ENCODE data around the gene CDX1. TPM values are rescaled to one million over a fixed set of nuclear protein-coding genes. Genes with fewer than 3 reads are reported as not detected.

The CDX1 gene
- total and polyA plus RNA-seq, 2 of the 8 experiments (the other 6 are each of a cell fraction or from before 2014, with no cell fraction given), result not detected

GRCh38 chr5:150144879-150145278, 21.7 kb upstream of the CDX1 start:
- Histone ChIP-seq H3K4ac (replicated peaks; ENCODE audit: insufficient read length, low read depth, low read length) (no peak overlapping the region), H3K18ac (ENCODE audit: extremely low read depth, low read length) (peak overlapping the region; percentile 71; the same call in 1 of the 2 replicates), H3K79me2 (ENCODE audit: control insufficient read depth in 1 of 2, insufficient read depth in 2 of 2, low read length in 2 of 2) (no peaks in the 10 kb centered on the region), H3K9me3 (ENCODE audit: insufficient read depth in 2 of 2, low read depth in 1 of 2, low read length in 1 of 2) (no peaks in the 10 kb centered on the region), H4K8ac (ENCODE audit: extremely low read depth, insufficient read depth, low read length) (no peak overlapping the region), H2AFZ (ENCODE audit: low read length) (no peak overlapping the region), H2BK15ac (ENCODE audit: low read length) (peak overlapping the region; percentile 92; the same call in 1 of the 2 replicates), H2AK5ac (ENCODE audit: low read depth, low read length) (no peak overlapping the region), H4K20me1 (replicated peaks in 1 of 2; ENCODE audit: control insufficient read depth in 1 of 2, insufficient read depth in 2 of 2, low read length in 2 of 2) (no peaks in the 10 kb centered on the region), H3K27ac (ENCODE audit: low read depth, low read length) (no peak overlapping the region), H2BK20ac (ENCODE audit: low read length) (no peak overlapping the region; the same call in 1 of the 2 replicates), H3K4me2 (ENCODE audit: insufficient read depth in 1 of 2, low read depth in 2 of 2, low read length in 2 of 2) (no peak overlapping the region), H2BK120ac (replicated peaks; ENCODE audit: low read depth, low read length) (no peak overlapping the region), H3K79me1 (ENCODE audit: low read depth, low read length) (no peaks in the 10 kb centered on the region; the same call in 1 of the 2 replicates), H3K4me3 (ENCODE audit: extremely low read depth in 1 of 4, insufficient read depth in 2 of 4, low read depth in 3 of 4, low read length in 4 of 4) (no peak overlapping the region), H3K4me1 (replicated peaks in 1 of 4; ENCODE audit: control insufficient read depth in 3 of 4, insufficient read depth in 4 of 4, low read length in 3 of 4) (peaks cover 0 to 16% (median 8%) of the 10 kb centered on the region in 4 experiments; a peak in 6 of 7 replicates), H3K23me2 (ENCODE audit: low read depth, low read length) (no peaks in the 10 kb centered on the region), H3K23ac (ENCODE audit: insufficient read length) (no peak overlapping the region), H3K14ac (ENCODE audit: insufficient read length) (no peak overlapping the region), H3K27me3 (replicated peaks in 1 of 4; ENCODE audit: control insufficient read depth in 3 of 4, extremely low read depth in 1 of 4, insufficient read depth in 3 of 4, low read length in 3 of 4) (no peaks in the 10 kb centered on the region; a peak in 1 of 7 replicates), H4K91ac (replicated peaks; ENCODE audit: insufficient read length, low read length) (peak overlapping the region; percentile 77), H3K9ac (replicated peaks in 1 of 4; ENCODE audit: extremely low read depth in 1 of 4, low read depth in 3 of 4, low read length in 3 of 4) (no peak overlapping the region), H4K5ac (ENCODE audit: insufficient read length, low read depth, low read length) (no peak overlapping the region), H2BK12ac (ENCODE audit: low read depth, low read length) (peak overlapping the region; percentile 99; the same call in 1 of the 2 replicates), H3K36me3 (ENCODE audit: control insufficient read depth in 2 of 4, insufficient read depth in 4 of 4, low read length in 3 of 4) (no peaks in the 10 kb centered on the region), H2BK5ac (ENCODE audit: low read depth, low read length) (no peak overlapping the region; the same call in 1 of the 2 replicates), H3K56ac (replicated peaks; ENCODE audit: insufficient read length, low read depth, low read length) (no peak overlapping the region)
- POLR2A ChIA-PET (ENCODE audit: partially characterized antibody), result interaction anchor here (0.7 to 1.7 kb wide), 4 partner anchors 11 to 151 kb away, joined by 3 to 6 read pairs (median 3); partner anchors contain the start of gene PDGFRB
- FAIRE-seq (no peak), DNase-seq (ENCODE audit: low read depth in 1 of 2, low spot score in 2 of 2) (no peak)
- WGBS, 2 experiments (ENCODE audit: extremely low coverage in 1 of 2, insufficient coverage in 1 of 2, insufficient read length in 1 of 2, insufficient replicate concordance in 2 of 2, low coverage in 1 of 2, low lambda C conversion rate in 2 of 2, missing lambda C conversion rate in 1 of 2), result 56% methylated on average over 4 of the region's 4 CpGs; no CpG with 5 or more reads in 1 of the 2 experiments
- TF ChIP-seq RXRA (IDR thresholded peaks at IDR 0.05; ENCODE audit: insufficient read depth, low read depth, low read length) (no peak), ASH2L (IDR thresholded peaks at IDR 0.05; ENCODE audit: low read length) (no peak), TEAD4 (IDR thresholded peaks at IDR 0.05; ENCODE audit: low read depth, low read length) (no peak), BRCA1 (IDR thresholded peaks at IDR 0.05; ENCODE audit: low read depth, low read length) (no peak), MAFK (IDR thresholded peaks at IDR 0.05; ENCODE audit: low read depth, low read length) (no peak), HDAC2 (IDR thresholded peaks at IDR 0.05; ENCODE audit: borderline replicate concordance in 1 of 2, low read depth in 2 of 2, low read length in 2 of 2) (no peak), POLR2AphosphoS5 (IDR thresholded peaks at IDR 0.05; ENCODE audit: low read depth, low read length) (no peak)
- CTCF ChIA-PET (ENCODE audit: partially characterized antibody), result interaction anchor here (0.7 to 13.1 kb wide), 12 partner anchors 8 to 72 kb away, joined by 3 to 188 read pairs (median 5); partner anchors contain the start of gene PDGFRB

Measured in H1 (cell line).